Kidney (tissue), 14 donors: Measurements from ENCODE around the gene C1orf56. TPM values are rescaled to one million over a fixed set of nuclear protein-coding genes. Genes with fewer than 3 reads are reported as not detected.

Experiments used
- DNase-seq, 5 donors: peaks; one replicate each; pipeline ENCODE4 v3.0.0-alpha.2; 2013 to 2020
- FAIRE-seq: peaks from 2 replicates; lab custom pipeline; 2012; peaks lifted over from hg19 to GRCh38; lab: Jason Lieb, UNC
- H3K27ac ChIP-seq, 2 donors: one replicate each; pipeline ENCODE4 v1.7.0; 2013; ENCODE audit warnings: low read depth in 2 of 2, low read length in 2 of 2, inconsistent platforms in 1 of 2
- H3K27me3 ChIP-seq: one replicate; pipeline ENCODE4 v1.7.1; 2013; ENCODE audit warnings: low read length, inconsistent platforms; ENCODE audit not compliant: control insufficient read depth, insufficient read depth
- H3K36me3 ChIP-seq, 3 donors: one replicate each; pipeline versions ENCODE4 v1.7.0 to v1.7.1; 2013; ENCODE audit warnings: low read length in 3 of 3, control low read depth in 1 of 3, inconsistent platforms in 1 of 3; ENCODE audit not compliant: insufficient read depth in 3 of 3, control insufficient read depth in 2 of 3
- H3K4me1 ChIP-seq, 3 donors: one replicate each; pipeline versions ENCODE4 v1.7.0 to v1.7.1; 2013; ENCODE audit warnings: low read length in 3 of 3, inconsistent platforms in 1 of 3, low read depth in 1 of 3; ENCODE audit not compliant: control insufficient read depth in 2 of 3, insufficient read depth in 2 of 3
- H3K4me3 ChIP-seq, 3 donors: one replicate each; pipeline versions ENCODE4 v1.7.0 to v1.8.1; 2013; ENCODE audit warnings: low read length in 3 of 3, control low read depth in 1 of 3, inconsistent platforms in 1 of 3
- H3K9ac ChIP-seq, 3 donors: one replicate each; pipeline versions ENCODE4 v1.7.0 to v1.7.1; 2013; ENCODE audit warnings: low read length in 3 of 3, control low read depth in 1 of 3, inconsistent platforms in 1 of 3
- H3K9me3 ChIP-seq, 3 donors: one replicate each; pipeline versions ENCODE4 v1.7.0 to v1.7.1; 2013; ENCODE audit warnings: low read length in 3 of 3, control low read depth in 1 of 3, inconsistent platforms in 1 of 3; ENCODE audit not compliant: control insufficient read depth in 2 of 3, insufficient read depth in 1 of 3
- CTCF ChIP-seq: IDR thresholded peaks from 3 replicates; pipeline ENCODE4 v1.5.1; 2012; ENCODE audit warnings: mild to moderate bottlenecking, moderate library complexity, borderline replicate concordance; ENCODE audit not compliant: insufficient read depth; ENCODE audit errors: extremely low read depth
- intact Hi-C: fragments of 100-400 bp; cut with DNase I; formaldehyde crosslinking; loops from one replicate; pipeline ENCODE4 v1.11.1; 2022
- polyA plus RNA-seq: library from polyadenylated mRNA; stranded (reverse); fragments of 350-450 nt; fragmentation: Illumina TruSeq; extraction: RNeasy Lipid Tissue Mini Kit (QIAGEN cat#74804); gene quantifications from one replicate; pipeline ENCODE4 v1.2.3, GENCODE V29; 2014; ENCODE audit warnings: low read depth, low replicate concordance; ENCODE audit not compliant: insufficient read depth
- total RNA-seq: library from RNA; stranded (reverse); fragmentation: NEBNext Ultra II Directional; extraction: Animal tissue kit (Norgen Biotek cat#: 25700); gene quantifications from one replicate; pipeline ENCODE4 v1.2.1, GENCODE V29; 2021
- donor health status: control.
- donor health status: control.
- donor health status: control.
- donor health status: control.
- donor health status: control.
- donor health status: DM: yes; HTN: yes; CAD: no.
- donor health status: Normal renal cell carcinoma (clear cell type).

The C1orf56 gene
- total and polyA plus RNA-seq, 2 donors from 2014 or later: 6.2 to 12.8 TPM

GRCh38 chr1:151037032-151037431 is 10.5 kb upstream of the C1orf56 start:
- Histone ChIP-seq H3K4me1 (no peaks in the 10 kb centered on the region), H3K36me3 (peaks cover 0 to 14% (median 14%) of the 10 kb centered on the region in 3 donors), H3K27ac (no peak overlapping the region), H3K9ac (no peak overlapping the region), H3K9me3 (no peaks in the 10 kb centered on the region), H3K27me3 (no peaks in the 10 kb centered on the region), H3K4me3 (no peak overlapping the region)
- intact Hi-C loops: no loop called here
- TF ChIP-seq CTCF: no peak
- no peak for FAIRE-seq
- DNase-seq: no peak

- no peak for TF ChIP-seq CTCF
Observed at GRCh38 chr1:151039521-151039920, 8.0 kb upstream of the C1orf56 start.

GRCh38 chr1:151043163-151043562 is 4.4 kb upstream of the C1orf56 start:
- H3K27ac ChIP-seq: no peak overlapping the region
- H3K9me3 ChIP-seq: no peaks in the 10 kb centered on the region
- no peak for DNase-seq
- FAIRE-seq: no peak
- no peak overlapping the region for H3K9ac ChIP-seq
- no peaks in the 10 kb centered on the region for H3K36me3 ChIP-seq
- TF ChIP-seq CTCF: no peak
- H3K4me3 ChIP-seq: no peak overlapping the region
- H3K27me3 ChIP-seq: no peaks in the 10 kb centered on the region
- intact Hi-C loops: no loop called here
- peaks cover 0 to 3% (median 2%) of the 10 kb centered on the region in 3 donors for H3K4me1 ChIP-seq

More at GRCh38 chr1:151039521-151039920, 8.0 kb upstream of the C1orf56 start:
- H3K27ac ChIP-seq: no peak overlapping the region
- FAIRE-seq: no peak
- intact Hi-C loops: no loop called here
- H3K9ac ChIP-seq: no peak overlapping the region
- H3K27me3 ChIP-seq: no peaks in the 10 kb centered on the region
- no peaks in the 10 kb centered on the region for H3K4me1 ChIP-seq
- no peak for DNase-seq
- H3K4me3 ChIP-seq: no peak overlapping the region
- H3K36me3 ChIP-seq: peaks cover 0 to 8% (median 5%) of the 10 kb centered on the region in 3 donors
- no peaks in the 10 kb centered on the region for H3K9me3 ChIP-seq
